ENCODE results near the gene EIF2S2. TPM values are rescaled to one million over a fixed set of nuclear protein-coding genes. Genes with fewer than 3 reads are reported as not detected.

EIF2S2 gene
- total RNA-seq, 1 experiment from 2014 or later = 121 TPM

DNA sequence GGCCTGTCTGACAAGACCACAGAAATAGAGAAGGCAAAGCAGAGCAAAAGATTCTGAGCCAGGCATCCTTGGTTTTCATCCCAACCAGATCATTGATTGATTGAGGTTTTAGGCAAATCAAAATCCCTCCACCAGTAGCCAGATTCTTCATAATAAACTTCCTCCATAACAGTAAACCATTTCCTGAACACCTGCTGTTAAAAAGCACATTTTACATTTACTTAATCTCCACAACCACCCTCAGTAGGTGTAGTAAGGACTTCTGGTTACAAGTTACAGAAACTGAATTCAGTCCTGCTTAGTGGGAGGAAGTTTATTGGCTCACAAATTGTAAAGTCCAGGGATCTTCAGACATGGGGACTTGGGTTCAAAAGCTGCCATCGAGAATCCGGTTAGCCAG lies 28.3 kb downstream of the EIF2S2 start:
- intact Hi-C loops (cut with micrococcal nuclease) = no loop called here
- H3K79me2 ChIP-seq (ENCODE audit: insufficient read depth, low read length) = peaks cover 12% of the 10 kb centered on the region; the same call in 1 of the 2 replicates
- no peak overlapping the region for H3K27ac ChIP-seq (ENCODE audit: low read depth, low read length)
- no TSS peak for BruUV-seq (replicated peaks)
- ATAC-seq (no peak), DNase-seq (ENCODE audit: low read depth, low spot score) (no peak)
- no peak overlapping the region for H2AFZ ChIP-seq (ENCODE audit: low read depth, low read length, poor library complexity, severe bottlenecking)
- TF ChIP-seq FOSL1 (IDR thresholded peaks at IDR 0.05; ENCODE audit: low read depth) (no peak), TCF7L2 (IDR thresholded peaks at IDR 0.05; ENCODE audit: borderline replicate concordance, extremely low read depth, insufficient read depth, insufficient read length) (no peak), EZH2 (IDR thresholded peaks at IDR 0.05) (no peak), EGR1 (IDR thresholded peaks at IDR 0.05; ENCODE audit: low read depth) (no peak), POLR2A (IDR thresholded peaks at IDR 0.05; ENCODE audit: borderline replicate concordance, extremely low read depth, insufficient read depth, insufficient read length) (no peak), JUND (IDR thresholded peaks at IDR 0.05) (no peak), SP1 (IDR thresholded peaks at IDR 0.05; ENCODE audit: low read depth) (no peak), EZH2phosphoT487 (IDR thresholded peaks at IDR 0.05; ENCODE audit: borderline replicate concordance) (no peak), ZFX (IDR thresholded peaks at IDR 0.05) (no peak), SIN3A (IDR thresholded peaks at IDR 0.05; ENCODE audit: low read depth) (no peak), SRF (IDR thresholded peaks at IDR 0.05; ENCODE audit: low read depth) (no peak), POLR2AphosphoS5 (IDR thresholded peaks at IDR 0.05; ENCODE audit: low read depth, low read length) (no peak), YY1 (IDR thresholded peaks at IDR 0.05; ENCODE audit: extremely low read depth, insufficient replicate concordance, low read depth, low read length) (no peak), CEBPB (IDR thresholded peaks at IDR 0.05; ENCODE audit: low read depth) (no peak), ELF1 (IDR thresholded peaks at IDR 0.05; ENCODE audit: borderline replicate concordance, low read depth) (no peak)
- TF ChIP-seq, protein P1, sequence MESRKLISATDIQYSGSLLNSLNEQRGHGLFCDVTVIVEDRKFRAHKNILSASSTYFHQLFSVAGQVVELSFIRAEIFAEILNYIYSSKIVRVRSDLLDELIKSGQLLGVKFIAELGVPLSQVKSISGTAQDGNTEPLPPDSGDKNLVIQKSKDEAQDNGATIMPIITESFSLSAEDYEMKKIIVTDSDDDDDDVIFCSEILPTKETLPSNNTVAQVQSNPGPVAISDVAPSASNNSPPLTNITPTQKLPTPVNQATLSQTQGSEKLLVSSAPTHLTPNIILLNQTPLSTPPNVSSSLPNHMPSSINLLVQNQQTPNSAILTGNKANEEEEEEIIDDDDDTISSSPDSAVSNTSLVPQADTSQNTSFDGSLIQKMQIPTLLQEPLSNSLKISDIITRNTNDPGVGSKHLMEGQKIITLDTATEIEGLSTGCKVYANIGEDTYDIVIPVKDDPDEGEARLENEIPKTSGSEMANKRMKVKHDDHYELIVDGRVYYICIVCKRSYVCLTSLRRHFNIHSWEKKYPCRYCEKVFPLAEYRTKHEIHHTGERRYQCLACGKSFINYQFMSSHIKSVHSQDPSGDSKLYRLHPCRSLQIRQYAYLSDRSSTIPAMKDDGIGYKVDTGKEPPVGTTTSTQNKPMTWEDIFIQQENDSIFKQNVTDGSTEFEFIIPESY (IDR thresholded peaks at IDR 0.05; ENCODE audit: extremely low read depth, insufficient replicate concordance, low read length) = no peak
- TF ChIP-seq, protein P2, sequence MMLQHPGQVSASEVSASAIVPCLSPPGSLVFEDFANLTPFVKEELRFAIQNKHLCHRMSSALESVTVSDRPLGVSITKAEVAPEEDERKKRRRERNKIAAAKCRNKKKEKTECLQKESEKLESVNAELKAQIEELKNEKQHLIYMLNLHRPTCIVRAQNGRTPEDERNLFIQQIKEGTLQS (IDR thresholded peaks at IDR 0.05) = no peak
- TF ChIP-seq, protein P3, sequence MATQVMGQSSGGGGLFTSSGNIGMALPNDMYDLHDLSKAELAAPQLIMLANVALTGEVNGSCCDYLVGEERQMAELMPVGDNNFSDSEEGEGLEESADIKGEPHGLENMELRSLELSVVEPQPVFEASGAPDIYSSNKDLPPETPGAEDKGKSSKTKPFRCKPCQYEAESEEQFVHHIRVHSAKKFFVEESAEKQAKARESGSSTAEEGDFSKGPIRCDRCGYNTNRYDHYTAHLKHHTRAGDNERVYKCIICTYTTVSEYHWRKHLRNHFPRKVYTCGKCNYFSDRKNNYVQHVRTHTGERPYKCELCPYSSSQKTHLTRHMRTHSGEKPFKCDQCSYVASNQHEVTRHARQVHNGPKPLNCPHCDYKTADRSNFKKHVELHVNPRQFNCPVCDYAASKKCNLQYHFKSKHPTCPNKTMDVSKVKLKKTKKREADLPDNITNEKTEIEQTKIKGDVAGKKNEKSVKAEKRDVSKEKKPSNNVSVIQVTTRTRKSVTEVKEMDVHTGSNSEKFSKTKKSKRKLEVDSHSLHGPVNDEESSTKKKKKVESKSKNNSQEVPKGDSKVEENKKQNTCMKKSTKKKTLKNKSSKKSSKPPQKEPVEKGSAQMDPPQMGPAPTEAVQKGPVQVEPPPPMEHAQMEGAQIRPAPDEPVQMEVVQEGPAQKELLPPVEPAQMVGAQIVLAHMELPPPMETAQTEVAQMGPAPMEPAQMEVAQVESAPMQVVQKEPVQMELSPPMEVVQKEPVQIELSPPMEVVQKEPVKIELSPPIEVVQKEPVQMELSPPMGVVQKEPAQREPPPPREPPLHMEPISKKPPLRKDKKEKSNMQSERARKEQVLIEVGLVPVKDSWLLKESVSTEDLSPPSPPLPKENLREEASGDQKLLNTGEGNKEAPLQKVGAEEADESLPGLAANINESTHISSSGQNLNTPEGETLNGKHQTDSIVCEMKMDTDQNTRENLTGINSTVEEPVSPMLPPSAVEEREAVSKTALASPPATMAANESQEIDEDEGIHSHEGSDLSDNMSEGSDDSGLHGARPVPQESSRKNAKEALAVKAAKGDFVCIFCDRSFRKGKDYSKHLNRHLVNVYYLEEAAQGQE (IDR thresholded peaks at IDR 0.05; ENCODE audit: low read depth) = no peak
- TF ChIP-seq, protein P4, sequence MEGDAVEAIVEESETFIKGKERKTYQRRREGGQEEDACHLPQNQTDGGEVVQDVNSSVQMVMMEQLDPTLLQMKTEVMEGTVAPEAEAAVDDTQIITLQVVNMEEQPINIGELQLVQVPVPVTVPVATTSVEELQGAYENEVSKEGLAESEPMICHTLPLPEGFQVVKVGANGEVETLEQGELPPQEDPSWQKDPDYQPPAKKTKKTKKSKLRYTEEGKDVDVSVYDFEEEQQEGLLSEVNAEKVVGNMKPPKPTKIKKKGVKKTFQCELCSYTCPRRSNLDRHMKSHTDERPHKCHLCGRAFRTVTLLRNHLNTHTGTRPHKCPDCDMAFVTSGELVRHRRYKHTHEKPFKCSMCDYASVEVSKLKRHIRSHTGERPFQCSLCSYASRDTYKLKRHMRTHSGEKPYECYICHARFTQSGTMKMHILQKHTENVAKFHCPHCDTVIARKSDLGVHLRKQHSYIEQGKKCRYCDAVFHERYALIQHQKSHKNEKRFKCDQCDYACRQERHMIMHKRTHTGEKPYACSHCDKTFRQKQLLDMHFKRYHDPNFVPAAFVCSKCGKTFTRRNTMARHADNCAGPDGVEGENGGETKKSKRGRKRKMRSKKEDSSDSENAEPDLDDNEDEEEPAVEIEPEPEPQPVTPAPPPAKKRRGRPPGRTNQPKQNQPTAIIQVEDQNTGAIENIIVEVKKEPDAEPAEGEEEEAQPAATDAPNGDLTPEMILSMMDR (IDR thresholded peaks at IDR 0.05 in 2 of 3, conservative IDR thresholded peaks at IDR 0.05 in 1 of 3; ENCODE audit: borderline replicate concordance in 1 of 3, insufficient read depth in 1 of 3, low read depth in 2 of 3, low read length in 2 of 3) = no peak
- TF ChIP-seq, protein P5, sequence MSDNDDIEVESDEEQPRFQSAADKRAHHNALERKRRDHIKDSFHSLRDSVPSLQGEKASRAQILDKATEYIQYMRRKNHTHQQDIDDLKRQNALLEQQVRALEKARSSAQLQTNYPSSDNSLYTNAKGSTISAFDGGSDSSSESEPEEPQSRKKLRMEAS (IDR thresholded peaks at IDR 0.05) = no peak
- H3K4me2 ChIP-seq (ENCODE audit: low read length) = no peak overlapping the region
- RAD21 ChIA-PET (ENCODE audit: low non-redundant PET in 1 of 2, low total read pairs in 2 of 2, uncharacterized antibody in 2 of 2, unreplicated experiment in 2 of 2) = no interaction called here
- 0 out of 4 replicates have a peak, but pooled peaks cover 0 to 4% of the 10 kb centered on the region in 2 experiments for H3K4me1 ChIP-seq (ENCODE audit: control insufficient read depth in 1 of 2, insufficient read depth in 2 of 2, low read length in 2 of 2)
- no peaks in the 10 kb centered on the region for H3K9me3 ChIP-seq (ENCODE audit: control insufficient read depth in 1 of 2, insufficient read depth in 1 of 2, low read depth in 1 of 2, low read length in 2 of 2)
- no peak overlapping the region for H3K4me3 ChIP-seq (replicated peaks in 1 of 2; ENCODE audit: low read depth in 1 of 2, low read length in 2 of 2)
- H3K9me2 ChIP-seq (ENCODE audit: insufficient read depth) = no peaks in the 10 kb centered on the region
- H4K20me1 ChIP-seq (ENCODE audit: insufficient read depth) = no peaks in the 10 kb centered on the region
- no peaks in the 10 kb centered on the region for H3K27me3 ChIP-seq (ENCODE audit: insufficient read depth, low read length)
- POLR2A ChIA-PET = interaction anchor here (0.5 to 0.9 kb wide), 2 partner anchors 11 to 29 kb away, joined by 3 read pairs; partner anchors contain the start of gene EIF2S2
- no peak overlapping the region for H3K9ac ChIP-seq (ENCODE audit: low read length)
- peaks cover 19 to 25% of the 10 kb centered on the region in 2 experiments for H3K36me3 ChIP-seq (ENCODE audit: control insufficient read depth in 1 of 2, insufficient read depth in 2 of 2, low read length in 2 of 2)
- CTCF ChIA-PET = interaction anchor here (0.7 kb wide), 1 partner anchor 221 kb away, joined by 3 read pairs; no protein-coding TSS in a partner anchor

Measured in HCT116 (cell line).